ENCODE measurements around the gene CXCL6.

CXCL6 gene

DNA sequence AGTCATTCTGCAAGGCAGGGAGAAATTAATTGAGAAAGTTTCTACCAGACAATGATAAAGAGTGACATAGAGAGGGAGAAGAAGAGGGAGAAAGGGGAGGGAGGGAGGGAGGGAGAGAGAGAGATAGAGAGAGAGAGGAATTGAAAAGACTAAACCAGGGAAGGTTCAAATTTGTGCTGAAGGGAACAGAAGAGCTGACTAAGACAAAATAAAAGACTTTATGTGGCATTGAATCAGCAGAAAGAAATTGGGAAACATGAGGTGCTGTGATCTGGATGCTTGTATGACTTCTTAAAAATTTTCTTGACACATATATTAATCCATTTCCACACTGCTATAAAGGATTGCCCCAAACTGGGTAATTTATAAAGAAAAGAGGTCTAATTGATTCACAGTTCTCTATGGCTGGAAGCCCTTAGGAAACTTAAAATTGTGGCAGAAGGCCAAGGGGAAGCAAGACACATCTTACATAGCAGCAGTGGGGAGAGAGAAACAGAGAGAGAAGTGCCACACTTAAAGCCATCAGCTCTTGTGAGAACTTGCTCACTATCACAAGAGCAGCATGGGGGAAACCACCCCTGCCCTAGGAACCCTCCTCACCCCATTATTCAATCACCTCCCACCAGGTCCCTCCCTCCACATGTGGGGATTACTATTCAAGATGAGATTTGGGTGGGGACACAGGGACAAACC is 13.5 kb upstream of the CXCL6 start:
- TF ChIP-seq ZFX (IDR thresholded peaks at IDR 0.05) (no peak), CTCF (conservative IDR thresholded peaks at IDR 0.05) (no peak)
- H3K27ac ChIP-seq: no peak overlapping the region

DNA sequence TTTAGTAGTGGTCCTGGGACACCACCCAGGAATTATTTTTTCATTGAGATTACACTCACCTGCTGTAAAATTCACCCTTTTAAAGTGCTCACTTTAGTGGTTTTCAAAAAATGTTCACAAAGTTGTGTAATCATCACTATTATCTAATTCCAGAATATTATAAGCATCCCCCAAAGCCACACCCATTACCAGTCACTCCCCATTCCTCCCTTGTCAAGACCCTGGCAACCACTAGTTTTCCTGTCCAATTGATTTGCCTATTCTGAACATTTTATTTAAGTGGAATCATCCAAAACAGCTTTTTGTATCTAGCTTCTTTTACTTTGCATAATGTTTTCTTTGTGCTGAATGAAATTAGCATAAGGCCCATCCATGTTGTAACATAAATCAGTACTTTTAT is 12.7 kb upstream of the CXCL6 start:
- H3K27ac ChIP-seq: no peak overlapping the region
- TF ChIP-seq ZFX (IDR thresholded peaks at IDR 0.05) (no peak), CTCF (conservative IDR thresholded peaks at IDR 0.05) (no peak)

DNA sequence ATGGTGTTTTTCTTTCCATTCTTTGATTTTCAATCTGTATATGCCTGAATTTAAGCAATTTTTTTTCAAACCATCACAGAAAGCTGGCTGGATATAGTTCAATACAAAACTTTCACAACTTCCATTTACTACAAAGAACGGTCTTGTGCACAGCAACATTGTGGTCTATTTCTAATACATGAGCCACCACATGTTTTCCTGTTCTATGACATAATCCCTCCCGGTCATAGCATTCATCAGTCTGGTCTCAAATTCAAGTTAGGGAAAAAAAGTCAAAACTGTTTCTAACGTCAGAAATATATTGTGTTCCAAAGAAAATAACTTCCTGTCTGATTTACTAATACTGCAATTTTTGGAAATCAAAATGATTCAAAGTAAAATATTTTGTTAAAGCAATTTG is 7.5 kb upstream of the CXCL6 start:
- TF ChIP-seq CTCF (conservative IDR thresholded peaks at IDR 0.05): no peak
- TF ChIP-seq ZFX (IDR thresholded peaks at IDR 0.05): no peak
- no peak overlapping the region for H3K27ac ChIP-seq

DNA sequence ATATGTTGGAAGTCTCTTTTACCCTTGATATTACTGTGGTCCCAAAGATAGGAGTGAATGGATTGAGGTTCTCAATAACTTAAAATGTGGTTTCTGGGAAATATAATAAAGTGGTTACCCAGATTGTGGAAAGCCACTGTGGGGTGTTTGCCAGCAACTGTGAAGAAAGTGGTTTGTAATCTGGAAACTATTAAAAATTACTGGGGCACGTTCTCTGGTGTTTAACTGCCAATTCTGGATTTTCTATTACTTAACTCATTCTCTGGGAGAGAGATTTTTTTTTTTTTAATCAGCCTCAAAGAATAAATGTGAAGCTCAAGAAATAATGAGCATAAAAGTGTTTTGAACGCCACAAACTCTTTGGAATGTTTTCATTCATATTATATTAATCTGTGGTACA is 4.9 kb upstream of the CXCL6 start:
- no peak for TF ChIP-seq ZFX (IDR thresholded peaks at IDR 0.05)
- no peak for TF ChIP-seq CTCF (conservative IDR thresholded peaks at IDR 0.05)
- no peak overlapping the region for H3K27ac ChIP-seq

DNA sequence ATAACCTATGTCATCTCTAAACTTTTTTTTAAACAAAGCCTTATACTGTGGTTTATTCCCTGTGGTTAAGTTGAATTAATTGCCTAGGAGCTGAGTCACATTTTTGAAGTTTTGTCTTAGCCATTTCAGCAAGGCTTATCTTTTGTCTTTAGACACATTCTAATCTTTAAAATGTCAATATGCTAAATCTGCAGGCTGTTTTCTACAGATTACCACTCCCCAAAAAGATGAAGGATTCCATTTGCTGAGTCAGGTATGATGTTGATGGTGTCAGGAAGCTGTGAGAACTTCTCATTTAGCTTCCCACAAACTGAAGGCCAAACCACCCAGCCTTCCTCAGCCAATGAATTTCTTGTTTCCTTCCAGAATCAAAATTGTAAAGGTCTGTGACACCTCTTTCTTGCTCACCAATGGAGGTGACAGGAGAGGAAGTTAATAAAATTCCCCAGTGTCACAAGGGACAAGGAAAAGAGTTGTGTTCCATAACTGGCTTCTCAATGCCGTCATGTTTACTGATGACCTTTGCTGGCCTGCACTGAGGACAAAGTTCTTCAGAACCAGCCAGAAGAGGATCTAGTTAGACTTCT is 3.7 kb upstream of the CXCL6 start:
- H3K27ac ChIP-seq: no peak overlapping the region
- TF ChIP-seq CTCF (conservative IDR thresholded peaks at IDR 0.05) (no peak), ZFX (IDR thresholded peaks at IDR 0.05) (no peak)

- peak overlapping the region; percentile 34; the same call in 1 of the 2 replicates for H3K27ac ChIP-seq
- TF ChIP-seq ZFX (IDR thresholded peaks at IDR 0.05) (no peak), CTCF (conservative IDR thresholded peaks at IDR 0.05) (no peak)
Measured at GRCh38 chr4:73839071-73839470, 2.6 kb downstream of the CXCL6 start.

- no peak for TF ChIP-seq ZFX (IDR thresholded peaks at IDR 0.05)
- TF ChIP-seq CTCF (conservative IDR thresholded peaks at IDR 0.05): no peak
- H3K27ac ChIP-seq: no peak overlapping the region
Measured at GRCh38 chr4:73839715-73840114, 3.2 kb downstream of the CXCL6 start.

Data from C4-2B (cell line).